HG03095 (cell line): ENCODE results near the gene FAM53A.
"Not testable (repeated sequence)": the region's sequence is repeated elsewhere in the genome, so short reads cannot be mapped to it uniquely, and the experiment has no call there.

Experiments
- ATAC-seq: cut with Tn5 transposase; IDR thresholded peaks from one replicate; pipeline ENCODE4 v1.9.1; 2021; ENCODE audit warnings: moderate library complexity; ENCODE audit not compliant: unreplicated experiment

FAM53A gene

DNA sequence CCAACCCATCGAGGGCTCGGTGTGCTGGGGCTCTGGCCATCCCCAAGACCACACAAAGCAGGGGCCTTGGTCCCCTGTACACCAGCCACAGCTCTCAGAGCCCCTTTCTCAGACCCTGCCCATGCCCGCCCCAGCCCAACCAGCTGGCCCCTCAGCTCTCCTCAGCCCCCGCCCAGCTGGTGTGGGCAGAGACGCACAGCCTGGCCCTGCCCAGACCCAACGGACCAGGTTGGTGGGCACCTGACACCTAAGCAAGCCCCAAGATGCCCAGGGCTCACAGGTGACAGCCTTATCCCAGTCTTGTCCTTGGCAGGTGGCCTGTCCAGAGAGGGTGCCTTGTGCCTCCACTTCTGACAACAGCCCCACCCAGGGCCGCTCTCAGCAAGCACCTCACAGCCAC, 42.4 kb downstream of the FAM53A start:
- ATAC-seq: no peak

DNA sequence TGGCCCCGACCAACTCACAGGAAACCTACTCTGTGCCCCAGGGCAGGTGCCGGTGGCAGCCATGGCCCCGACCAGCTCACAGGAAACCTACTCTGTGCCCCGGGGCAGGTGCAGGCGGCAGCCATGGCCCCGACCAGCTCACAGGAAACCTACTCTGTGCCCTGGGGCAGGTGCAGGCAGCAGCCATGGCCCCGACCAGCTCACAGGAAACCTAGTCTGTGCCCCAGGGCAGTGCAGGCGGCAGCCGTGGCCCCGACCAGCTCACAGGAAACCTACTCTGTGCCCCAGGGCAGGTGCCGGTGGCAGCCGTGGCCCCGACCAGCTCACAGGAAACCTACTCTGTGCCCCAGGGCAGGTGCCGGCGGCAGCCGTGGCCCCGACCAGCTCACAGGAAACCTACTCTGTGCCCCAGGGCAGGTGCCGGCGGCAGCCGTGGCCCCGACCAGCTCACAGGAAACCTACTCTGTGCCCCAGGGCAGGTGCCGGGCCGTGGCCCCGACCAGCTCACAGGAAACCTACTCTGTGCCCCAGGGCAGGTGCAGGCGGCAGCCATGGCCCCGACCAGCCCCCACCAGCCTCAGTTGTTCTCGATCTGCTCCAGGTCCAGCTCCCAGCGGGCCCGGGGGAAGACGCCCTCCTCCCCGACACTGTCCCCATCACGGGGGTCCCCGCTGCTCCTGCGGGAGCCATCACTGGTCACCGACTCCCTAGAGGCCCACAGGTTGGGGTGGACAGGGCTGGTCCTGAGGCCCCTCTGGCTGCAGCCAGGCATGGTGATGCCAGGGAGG, 43.2 kb downstream of the FAM53A start:
- not testable (repeated sequence) for ATAC-seq

GRCh38 chr4:1640190-1640589, 43.9 kb downstream of the FAM53A start:
- no peak for ATAC-seq

DNA sequence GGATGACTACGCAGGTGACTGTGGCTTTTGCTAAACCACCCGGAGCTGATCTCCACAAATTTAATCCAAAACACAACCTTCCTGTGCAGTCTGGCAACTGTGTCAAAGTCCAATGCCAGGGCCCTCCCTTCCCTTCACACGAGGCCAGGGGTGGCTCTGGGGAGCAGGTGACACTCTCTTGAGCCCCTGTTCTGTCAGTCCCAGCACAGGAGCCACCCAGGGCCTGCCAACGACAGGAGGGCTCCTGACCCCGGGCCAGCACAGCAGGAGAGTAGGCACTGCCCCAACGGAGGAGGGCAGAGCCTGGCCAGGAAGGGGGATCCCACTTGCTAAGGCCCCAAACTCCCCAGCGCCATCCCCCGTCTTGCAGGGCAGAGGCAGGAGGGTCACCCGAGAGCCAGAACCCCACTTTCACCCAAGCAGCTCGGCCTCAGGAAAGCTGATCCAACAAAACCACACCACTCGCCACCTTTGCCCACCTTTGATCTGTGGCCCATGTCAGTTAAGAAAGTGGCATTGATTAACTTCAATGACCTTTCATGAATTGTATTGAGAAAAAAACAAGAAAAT, 44.7 kb downstream of the FAM53A start:
- no peak for ATAC-seq

DNA sequence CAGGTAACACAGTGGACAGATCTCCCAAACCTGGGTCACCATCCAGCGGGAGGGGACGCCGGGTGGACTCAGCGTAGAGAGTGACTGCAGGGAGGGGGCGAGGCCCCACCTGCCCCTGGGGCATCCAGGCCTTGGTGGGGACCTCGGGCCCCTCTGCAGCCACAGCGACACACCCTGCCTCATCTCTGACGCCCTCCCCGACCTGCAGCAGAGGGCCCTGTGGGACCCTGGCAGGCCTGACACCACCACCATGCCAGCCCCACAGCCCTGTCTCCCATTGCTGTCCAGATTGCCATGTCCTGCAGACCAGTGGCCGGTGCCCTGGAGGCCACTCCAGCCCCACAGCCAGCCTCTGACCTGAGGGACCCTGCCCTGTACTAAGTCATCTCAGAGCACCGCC, 45.2 kb downstream of the FAM53A start:
- ATAC-seq: no peak

DNA sequence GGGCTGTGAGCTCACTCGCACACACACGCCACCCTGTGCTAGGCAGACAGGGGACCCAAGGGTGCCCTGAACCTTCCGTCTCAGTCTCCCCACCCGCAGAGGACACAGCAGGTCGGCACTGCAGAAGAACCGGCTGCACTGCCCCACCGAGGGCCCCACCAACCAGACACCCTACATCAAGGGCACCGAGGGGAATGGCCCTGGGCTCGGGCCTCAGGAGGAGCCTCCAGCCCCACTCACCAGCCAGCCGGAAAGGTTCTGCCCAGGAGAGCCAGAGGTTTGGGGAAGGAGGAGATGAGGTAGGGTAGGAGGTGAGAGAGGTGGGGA, 45.9 kb downstream of the FAM53A start:
- no peak for ATAC-seq

DNA sequence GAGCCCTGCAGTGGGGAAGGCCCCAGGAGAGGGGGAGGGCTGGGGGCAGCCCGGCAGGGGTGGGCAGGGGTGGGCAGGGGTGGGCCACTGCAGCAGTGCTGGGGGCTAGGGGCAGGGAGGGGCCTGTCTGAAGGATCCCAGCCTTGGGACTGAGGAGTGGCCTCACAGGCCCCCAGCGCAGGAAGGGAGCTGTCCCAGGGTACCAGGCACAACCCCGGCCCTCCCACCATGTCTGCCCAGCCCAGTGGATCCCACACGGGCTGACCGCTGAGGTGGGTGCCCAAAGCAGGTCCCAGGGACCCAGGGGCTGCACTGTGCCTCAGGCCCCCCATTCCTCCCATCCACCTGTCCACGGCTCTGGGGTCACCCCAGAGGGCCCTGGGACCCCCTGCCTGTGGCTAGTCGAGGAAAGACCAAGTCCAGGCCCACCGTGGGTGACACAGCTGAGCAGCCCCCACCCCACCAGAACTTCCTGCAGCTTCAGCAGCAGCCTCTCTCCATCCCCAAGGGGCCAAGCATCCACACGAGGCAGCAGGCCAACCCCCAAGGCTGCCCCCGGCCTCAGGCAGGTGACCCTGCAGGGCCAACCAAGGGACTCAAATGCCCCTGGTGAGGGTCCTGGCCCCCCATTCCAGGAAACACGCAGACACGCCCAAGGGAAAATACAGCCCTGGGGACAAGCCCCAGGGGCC, 46.4 kb downstream of the FAM53A start:
- no peak for ATAC-seq

DNA sequence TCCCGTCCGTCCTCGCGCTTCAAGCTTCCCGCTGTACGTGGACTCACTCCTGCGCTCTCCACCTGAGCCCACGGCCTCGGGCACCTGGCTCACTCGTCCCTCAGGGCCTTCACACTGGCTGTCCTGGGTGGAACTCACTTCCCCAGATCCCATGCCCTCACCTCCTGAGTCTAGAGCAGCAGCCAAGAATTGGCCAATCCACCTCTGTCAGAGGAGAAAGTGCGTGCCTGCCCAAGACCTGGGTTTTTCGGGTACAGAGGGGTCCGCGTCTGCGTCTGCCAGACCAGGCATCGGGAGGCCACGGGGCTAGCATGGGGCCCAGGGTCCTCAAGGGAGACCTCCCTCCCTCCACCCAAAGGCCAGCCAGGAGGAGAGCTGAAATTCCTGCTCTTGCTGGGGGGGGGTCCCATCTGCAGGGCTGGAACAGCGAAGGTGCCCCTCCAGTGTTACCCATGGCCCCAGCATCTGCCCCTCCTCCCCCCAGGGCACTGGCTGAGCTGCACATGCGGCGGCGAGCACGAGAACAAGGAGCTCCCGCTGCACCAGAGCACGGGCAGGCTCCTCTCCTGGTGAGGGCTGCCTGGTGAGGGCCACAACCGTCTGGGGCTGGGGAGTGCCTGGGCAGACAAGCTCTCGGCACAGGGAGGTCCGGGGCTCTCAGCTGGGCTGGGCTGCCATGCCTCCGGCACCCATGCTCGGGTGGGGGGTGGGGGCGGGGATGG, 47.5 kb downstream of the FAM53A start:
- no peak for ATAC-seq

DNA sequence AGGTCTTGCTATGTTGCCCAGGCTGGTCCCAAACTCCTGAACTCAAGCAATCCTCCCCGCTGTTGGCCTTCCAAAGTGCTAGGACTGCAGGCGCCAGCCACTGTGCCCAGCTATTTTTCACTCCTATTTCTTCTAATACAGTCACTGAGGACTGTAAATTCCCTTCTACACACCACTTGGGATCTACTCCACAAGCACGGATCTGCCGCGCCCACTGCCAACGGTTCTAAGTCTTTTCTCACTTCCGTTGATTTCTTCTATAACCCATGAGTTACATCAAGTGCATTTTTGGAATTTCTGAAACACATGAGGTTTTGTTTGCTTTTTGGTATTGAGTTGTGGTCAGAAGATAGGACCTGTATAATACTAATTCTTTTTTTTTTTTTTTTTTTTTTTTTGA, 48.6 kb downstream of the FAM53A start:
- no peak for ATAC-seq

- ATAC-seq: no peak
Observed at GRCh38 chr4:1633993-1634392, 50.1 kb downstream of the FAM53A start.

DNA sequence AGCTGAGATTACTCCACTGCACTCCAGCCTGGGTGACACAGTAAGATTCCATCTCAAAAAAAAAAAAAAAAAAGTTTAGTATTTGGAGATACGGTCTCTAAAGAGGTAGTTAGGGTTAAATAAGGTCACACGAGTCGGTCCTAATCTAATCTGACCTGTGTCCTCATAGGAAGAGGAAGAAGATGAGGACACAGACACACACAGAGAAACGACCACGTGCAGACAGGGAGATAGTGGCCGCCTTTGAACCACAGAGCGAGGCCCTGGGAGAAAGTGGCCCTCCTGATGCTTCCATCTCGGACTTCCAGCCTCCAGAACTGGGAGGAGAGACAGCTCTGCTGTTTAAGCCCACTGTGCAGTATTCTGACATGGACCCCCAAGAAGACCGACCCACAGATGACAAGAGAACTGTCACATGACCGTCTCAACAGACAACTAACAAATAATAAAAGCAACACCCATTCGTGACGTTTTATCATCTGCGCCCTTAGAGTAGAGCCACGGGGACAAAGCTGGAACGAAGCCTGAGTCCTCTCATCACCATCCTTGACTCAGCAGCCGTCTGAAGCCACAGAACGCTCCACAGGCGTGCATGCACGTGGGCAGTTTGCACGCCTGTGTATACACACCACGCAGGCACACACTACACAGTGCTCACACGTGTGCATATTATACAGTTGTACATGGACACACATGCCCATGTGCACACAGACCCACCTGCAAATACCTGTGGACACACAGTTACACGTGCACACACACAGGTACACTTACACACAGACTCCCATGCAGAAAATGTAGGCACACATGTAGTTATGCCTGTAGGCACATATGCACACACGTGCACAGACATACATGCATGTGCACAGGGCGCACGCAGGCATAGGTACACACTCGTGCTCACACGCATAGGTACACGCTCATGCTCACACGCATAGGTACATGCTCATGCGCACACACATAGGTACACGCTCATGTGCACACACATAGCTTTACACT, 51.7 kb downstream of the FAM53A start:
- ATAC-seq: no peak

GRCh38 chr4:1631136-1631535, 53.0 kb downstream of the FAM53A start:
- ATAC-seq: no peak

- ATAC-seq: no peak
Observed at GRCh38 chr4:1630266-1630665, 53.8 kb downstream of the FAM53A start.

- no peak for ATAC-seq
Observed at GRCh38 chr4:1629699-1630083, 54.4 kb downstream of the FAM53A start.

DNA sequence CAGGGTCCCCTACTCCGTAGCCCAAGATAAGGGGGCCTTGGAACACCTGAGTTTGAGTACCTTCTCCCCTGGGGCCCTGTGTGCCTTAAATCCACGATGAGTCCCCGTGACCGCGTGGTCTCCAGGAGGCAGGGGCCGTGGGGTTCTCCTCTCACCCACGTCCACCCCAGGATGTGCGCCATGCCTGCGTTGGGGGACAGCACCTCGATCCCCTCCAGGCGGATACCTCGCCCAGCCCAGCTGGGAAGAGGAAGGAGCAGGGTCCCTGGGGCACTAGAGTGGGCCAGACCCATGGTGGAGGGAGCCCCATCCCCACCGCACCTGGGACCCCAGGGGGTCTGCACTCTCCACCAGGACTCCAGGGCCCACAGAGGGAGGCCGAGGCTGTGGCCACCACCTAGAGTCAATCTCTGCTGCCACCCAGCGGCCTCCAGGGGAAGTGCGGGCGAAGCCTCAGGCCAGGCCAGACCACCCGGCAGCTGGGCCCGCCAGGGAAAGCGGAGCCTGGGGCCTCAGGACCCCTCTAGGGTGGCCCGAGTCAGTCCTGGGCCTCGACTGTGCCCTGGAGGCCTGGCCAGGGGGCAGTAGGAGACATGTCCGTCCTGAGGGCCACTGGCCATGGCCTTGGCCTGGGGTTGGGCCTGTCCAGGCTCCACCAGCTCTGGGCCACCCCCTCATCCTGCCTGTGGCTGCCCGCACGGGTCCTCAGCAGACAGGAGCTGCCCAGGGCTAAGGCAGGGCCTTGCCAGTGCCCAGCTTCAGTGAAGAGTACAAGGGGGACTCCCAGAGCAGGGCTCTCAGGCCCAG, 55.0 kb downstream of the FAM53A start:
- no peak for ATAC-seq

- ATAC-seq: no peak
Observed at GRCh38 chr4:1627417-1628313, 56.4 kb downstream of the FAM53A start.

DNA sequence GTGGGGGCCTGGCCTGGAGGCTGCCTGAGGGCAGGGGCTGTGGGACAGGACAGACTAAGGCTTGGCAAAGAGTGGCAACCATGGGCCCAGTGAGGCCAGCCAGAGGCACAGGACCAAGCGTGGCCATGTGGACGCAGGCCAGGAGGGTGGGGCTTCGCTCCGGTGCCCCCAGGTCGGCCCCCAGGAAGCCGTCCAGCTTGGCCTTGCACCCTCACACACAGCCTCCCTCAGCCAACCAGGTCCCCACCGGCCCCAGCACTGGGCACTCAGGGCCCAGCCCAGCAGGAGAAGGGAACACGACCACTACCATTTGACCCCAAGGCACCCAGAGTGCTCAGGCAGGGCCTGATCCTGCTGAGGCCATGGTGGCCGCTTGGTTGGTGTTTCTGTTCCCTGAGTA, 57.2 kb downstream of the FAM53A start:
- ATAC-seq: no peak

- no peak for ATAC-seq
Observed at GRCh38 chr4:1626151-1626550, 58.0 kb downstream of the FAM53A start.
